ENCODE results near the gene MRPL42.
"Not testable (repeated sequence)": the region's sequence is repeated elsewhere in the genome, so short reads cannot be mapped to it uniquely, and the experiment has no call there.

Gene MRPL42

DNA sequence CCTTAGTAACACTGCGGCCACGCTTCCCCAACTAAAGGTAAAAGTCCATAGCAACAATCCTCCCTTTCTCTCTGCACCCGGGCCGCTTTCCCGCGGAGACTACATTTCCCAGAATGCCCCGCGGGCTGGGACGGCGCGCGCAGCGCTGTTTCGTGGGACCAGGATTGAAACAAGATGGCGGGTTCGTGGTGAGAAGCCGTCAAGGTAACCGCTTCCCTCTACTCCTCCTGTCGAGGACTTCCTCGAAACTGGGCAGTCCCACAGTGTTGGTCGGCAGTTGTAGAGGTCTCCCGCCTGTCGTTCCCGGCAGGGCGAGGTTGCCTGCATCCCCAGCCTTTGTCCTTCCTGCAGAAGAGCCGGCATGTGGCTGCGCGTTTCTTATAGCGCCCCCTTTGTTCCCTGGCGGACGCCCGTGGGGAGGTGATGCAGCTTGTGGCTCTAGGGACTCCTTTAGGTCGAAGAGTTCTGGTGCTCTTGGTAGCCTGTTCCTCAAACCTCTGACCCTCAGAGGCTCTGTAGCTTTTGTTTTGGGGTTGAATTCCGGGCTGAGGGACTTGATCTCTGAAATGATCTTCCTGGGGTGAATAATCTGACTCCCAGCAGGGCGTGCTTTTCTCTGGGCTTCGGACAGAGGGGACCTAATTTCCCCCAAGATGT, at the start of gene MRPL42:
Gene MRPL42, plus strand, starts transcription at position 164 of the 657 bp plus-strand sequence. CDS start 1,772 bp downstream, outside the sequence.
- DNase-seq (ENCODE audit: low spot score) (peak; percentile 69), FAIRE-seq (peak; percentile 22)

GRCh38 chr12:93417967-93418480, 49.3 kb upstream of the MRPL42 start:
- FAIRE-seq (no peak), DNase-seq (ENCODE audit: low spot score) (no peak)

DNA sequence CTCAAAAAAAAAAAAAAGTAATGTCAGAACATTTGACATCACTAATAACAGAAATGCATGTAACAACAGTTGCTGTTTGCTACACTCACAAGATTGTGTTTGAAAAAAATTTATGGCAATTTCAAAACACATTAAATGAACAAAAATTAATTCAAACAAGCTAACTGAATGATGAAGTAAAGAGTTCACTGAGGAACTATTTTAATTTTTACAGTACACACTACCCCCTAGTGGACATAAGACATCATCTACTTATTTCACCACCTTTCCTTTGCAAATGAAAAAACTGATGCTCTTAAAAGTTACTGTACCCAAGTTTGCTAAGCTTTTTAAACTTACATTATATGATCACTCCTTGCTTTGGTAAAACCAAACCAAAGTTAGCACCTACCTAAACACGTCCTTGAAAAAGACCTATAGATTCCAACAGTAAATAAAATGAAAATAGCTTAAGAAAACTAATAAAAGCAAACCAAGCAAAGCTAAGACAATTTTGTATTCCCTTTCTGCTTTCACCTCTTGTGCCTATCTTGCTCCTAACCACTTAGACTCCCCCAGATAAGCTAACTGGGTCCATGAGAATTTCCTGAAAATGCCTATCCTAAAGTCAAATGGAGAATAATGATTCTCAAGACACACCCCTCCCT, 47.8 kb upstream of the MRPL42 start:
- DNase-seq (ENCODE audit: low spot score) (peak; percentile 11), FAIRE-seq (peak; percentile 69)

GRCh38 chr12:93422050-93422449, 45.3 kb upstream of the MRPL42 start:
- no peak for FAIRE-seq
- no peak for DNase-seq (ENCODE audit: low spot score)

- FAIRE-seq (no peak), DNase-seq (ENCODE audit: low spot score) (no peak)
These were observed 41.4 kb upstream of the MRPL42 start for GRCh38 chr12:93425736-93426411.

GRCh38 chr12:93426412-93426805, 40.9 kb upstream of the MRPL42 start:
- no peak for DNase-seq (ENCODE audit: low spot score)
- FAIRE-seq: no peak

DNA sequence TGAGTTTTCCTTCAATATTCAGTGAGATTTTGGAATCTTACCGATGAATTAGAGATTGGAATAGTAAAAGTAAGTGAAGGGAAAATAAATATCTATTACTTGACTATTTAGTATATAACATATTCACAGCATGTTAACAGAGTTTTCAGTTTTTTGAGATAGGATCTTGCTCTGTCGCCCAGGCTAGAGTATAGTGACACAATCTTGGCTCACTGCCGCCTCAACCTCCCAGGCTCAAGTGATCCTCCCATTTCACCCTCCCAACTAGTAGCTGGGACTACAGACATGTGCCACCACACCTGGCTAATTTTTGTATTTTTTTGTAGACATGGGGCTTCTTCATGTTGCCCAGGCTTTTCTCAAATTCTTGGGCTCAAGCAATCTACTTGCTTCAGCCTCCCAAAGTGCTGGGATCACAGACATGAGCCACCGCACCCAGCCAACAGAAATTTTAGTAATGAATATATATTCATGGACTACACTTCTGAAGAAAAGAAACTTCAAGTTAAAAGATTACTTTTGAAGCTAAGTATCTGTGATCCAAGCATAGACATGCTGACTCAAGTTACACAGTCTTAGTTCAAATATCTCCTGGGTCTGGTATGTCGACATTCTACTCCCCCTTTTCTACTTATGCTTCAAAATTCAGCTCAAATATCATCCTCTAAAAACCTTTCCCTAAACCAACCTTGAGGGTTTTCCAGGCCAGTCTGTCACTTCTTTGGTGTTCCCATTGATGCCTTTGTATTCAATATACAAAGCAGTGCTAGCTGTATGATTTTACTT, 39.3 kb upstream of the MRPL42 start:
- DNase-seq (ENCODE audit: low spot score) (no peak), FAIRE-seq (no peak)

- FAIRE-seq: no peak
- DNase-seq (ENCODE audit: low spot score): no peak
These were observed 37.9 kb upstream of the MRPL42 start for GRCh38 chr12:93429448-93429847.

- DNase-seq (ENCODE audit: low spot score) (no peak), FAIRE-seq (no peak)
These were observed 37.5 kb upstream of the MRPL42 start for GRCh38 chr12:93429852-93430251.

DNA sequence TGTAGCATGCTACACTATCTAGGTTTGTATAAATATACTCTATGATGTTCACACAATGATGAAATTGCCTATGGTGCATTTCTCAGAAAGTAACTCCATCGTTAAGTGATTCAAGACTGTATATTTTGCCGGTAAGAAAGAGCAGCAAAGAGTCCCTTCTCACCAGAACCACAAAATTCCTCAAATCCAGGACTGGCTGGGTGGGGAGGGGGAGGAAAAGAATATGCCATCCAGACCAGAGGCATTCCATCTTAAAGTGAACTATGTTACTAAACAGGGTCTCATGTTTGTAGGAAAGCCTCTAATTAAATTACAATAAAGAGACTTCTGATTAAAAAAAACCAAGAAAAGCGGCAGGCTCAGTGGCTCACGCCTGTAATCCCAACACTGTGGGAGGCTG, 37.0 kb upstream of the MRPL42 start:
- DNase-seq (ENCODE audit: low spot score): no peak
- FAIRE-seq: no peak

DNA sequence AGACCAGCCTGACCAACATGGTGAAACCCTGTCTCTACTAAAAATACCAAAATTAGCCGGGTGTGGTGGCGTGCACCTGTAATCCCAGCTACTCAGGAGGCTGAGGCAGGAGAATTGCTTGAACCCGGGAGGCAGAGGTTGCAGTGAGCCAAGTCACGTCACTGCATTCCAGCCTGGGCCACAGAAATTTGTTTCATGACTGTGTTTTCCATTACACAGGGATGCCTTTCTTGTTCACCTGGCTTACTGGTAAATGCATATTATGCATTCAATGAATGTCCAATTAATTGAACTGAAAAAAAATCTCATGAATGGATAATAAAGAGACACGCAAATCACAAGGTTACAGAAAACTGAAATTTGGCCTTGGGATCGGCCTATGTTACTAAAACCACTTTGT, 35.3 kb upstream of the MRPL42 start:
- DNase-seq (ENCODE audit: low spot score): not testable (repeated sequence)

GRCh38 chr12:93434256-93434865, 33.0 kb upstream of the MRPL42 start:
- FAIRE-seq (no peak), DNase-seq (ENCODE audit: low spot score) (no peak)

More for the DNA sequence above, 35.3 kb upstream of the MRPL42 start:
- FAIRE-seq: not testable (repeated sequence)

- no peak for DNase-seq (ENCODE audit: low spot score)
- FAIRE-seq: no peak
These were observed 28.9 kb upstream of the MRPL42 start for GRCh38 chr12:93438266-93439050.

DNA sequence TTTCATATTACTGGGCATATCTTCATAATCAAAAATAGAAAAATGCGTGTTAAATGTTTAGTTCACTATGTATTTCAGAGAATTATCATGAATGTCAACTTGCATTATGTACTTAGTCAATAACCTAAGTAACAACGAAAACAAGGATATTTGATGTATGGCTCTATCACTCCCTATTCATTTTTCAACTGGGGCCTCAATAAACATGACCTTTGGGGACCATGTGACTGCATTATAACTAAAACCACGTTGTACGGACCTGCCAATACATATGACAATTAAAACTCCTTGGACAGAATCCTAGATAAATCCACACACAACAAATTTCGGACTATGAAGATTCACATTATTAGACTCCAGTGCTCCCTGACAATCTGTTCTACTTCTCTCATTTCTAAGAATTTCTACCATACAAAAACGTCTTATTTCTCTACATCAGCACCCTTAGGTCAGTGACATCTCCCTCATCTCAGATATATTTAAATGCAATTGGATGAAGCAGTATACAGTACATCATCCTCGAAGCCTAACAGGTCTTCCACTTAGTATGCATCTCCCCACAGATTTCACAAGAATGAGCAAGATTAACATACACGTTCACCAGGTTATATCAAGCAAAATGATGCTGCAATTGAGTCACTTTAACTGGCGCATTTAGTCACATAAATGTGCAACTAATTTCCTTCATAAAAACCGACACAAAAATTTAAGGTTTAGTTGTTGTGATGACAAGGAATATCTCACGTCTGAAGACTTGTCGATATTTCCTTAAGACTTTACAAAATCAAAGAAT, 27.1 kb upstream of the MRPL42 start:
- DNase-seq (ENCODE audit: low spot score): no peak
- FAIRE-seq: no peak

DNA sequence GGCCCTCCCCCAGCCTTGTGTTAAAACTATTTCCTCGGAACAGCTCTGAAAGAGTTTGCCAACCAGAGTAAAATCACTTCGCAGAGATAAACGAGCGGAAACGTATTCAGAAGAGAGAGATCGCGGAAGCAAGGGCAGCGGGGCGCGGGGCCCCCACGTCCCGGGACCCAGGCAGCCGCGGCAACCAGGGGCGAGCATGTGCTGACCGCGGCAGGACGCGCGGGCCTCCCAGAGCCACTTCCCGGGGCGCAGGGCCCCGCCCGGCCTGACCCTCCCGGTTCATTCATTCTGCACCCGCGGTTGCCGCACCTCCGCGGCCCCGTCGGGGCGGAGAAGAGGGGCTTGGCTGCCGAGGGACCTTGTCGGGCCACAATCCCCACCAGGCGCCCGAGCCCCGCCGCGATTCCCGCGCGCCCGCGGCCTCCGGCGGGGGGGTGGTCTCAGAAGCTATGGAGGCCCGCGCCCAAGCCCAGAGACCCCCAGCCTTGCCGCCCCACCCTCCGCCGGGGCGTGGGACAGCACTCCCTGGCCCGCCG, 26.2 kb upstream of the MRPL42 start:
- no peak for DNase-seq (ENCODE audit: low spot score)
- no peak for FAIRE-seq

GRCh38 chr12:93441617-93442410, 25.5 kb upstream of the MRPL42 start, which contains the start of gene UBE2N:
Gene UBE2N, minus strand, starts transcription at chr12:93441947. Its CDS starts 63 bp downstream, at chr12:93441884.
- DNase-seq (ENCODE audit: low spot score) (peak; percentile 84), FAIRE-seq (no peak)

DNA sequence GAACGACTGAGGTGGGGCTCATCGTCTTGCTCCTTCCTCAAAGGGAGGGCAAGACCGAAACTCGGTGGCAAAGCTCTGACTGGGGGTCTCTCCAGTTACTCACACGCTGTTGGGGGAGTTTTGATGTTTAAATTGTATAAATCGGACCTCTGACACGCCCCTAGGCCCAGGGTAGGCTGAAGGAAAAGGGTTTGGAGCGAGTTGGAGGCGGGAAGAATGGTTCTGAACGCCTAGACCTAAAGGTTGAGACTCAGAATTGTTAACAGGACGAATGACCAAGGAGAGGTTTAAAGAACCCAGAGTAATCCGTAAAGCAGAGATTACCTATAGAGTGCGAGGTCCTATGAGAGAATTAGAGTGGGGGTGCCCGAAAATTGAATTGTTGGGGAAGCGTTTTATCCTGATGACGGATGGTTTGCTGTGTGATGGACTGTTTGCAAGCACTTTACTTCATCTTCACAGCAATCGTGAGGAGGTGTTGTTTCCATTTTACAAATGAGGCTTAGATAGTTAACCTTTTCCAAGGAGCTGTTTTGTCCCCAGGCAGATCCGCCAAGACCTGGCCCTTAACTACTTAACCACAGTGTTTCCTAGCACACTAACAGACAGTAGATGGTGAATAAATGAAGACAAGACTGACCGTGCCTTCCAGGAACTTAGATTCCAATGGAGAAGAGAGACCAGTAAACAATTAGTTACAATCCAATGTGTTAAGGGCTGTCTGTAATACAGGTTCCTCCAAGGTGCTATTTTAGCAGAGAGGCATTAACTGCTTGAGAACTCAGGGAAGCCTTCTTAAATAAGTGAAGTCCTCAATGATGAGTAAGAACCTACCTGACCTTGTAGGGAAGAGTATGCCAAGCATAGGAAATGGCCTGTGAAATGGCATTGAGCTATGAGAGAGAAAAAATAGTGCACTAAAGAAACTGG, 24.6 kb upstream of the MRPL42 start:
- no peak for FAIRE-seq
- DNase-seq (ENCODE audit: low spot score): no peak

Data from RCC 7860 (cell line).